OCI-LY7 (cell line): ENCODE results near the gene MCCD1. TPM values are rescaled to one million over a fixed set of nuclear protein-coding genes. Genes with fewer than 3 reads are reported as not detected.

Source experiments
- BruUV-seq: library from RNA; stranded (reverse); fragments of 400-500 nt; replicated peaks from 2 replicates; lab custom pipeline; 2021; lab: Mats Ljungman, UMichigan
- CTCF ChIA-PET: fragments of 300-600 bp; sonication (Branson Sonifier 250); formaldehyde crosslinking; loops from one replicate; lab custom pipeline; 2022; ENCODE audit warnings: antibody characterized with exemption; ENCODE audit not compliant: unreplicated experiment; lab: Charles Lee
- POLR2A ChIA-PET: fragments of 300-600 bp; sonication (Branson Sonifier 250); formaldehyde crosslinking; loops from one replicate; lab custom pipeline; 2022; ENCODE audit warnings: antibody characterized with exemption; lab: Charles Lee
- DNase-seq: peaks from one replicate; pipeline ENCODE4 v3.0.0-alpha.2; 2015; ENCODE audit warnings: low spot score
- H2AFZ ChIP-seq: fragments of 200-600 bp; sonication (generic), shearing (Covaris generic); 2 replicates; pipeline ENCODE4 v1.6.1; 2014; ENCODE audit warnings: mild to moderate bottlenecking, antibody characterized with exemption, low read length, moderate library complexity
- H3K27ac ChIP-seq: fragments of 200-600 bp; sonication (generic); 2 replicates; pipeline ENCODE4 v1.5.1; 2014; ENCODE audit warnings: mixed run types, low read depth, mild to moderate bottlenecking, moderate library complexity, low read length, inconsistent platforms; ENCODE audit not compliant: poor library complexity, severe bottlenecking
- H3K36me3 ChIP-seq: fragments of 200-600 bp; sonication (generic); 2 replicates; pipeline ENCODE4 v1.6.1; 2014; ENCODE audit warnings: mild to moderate bottlenecking, antibody characterized with exemption, low read length, moderate library complexity, mixed read lengths; ENCODE audit not compliant: insufficient read depth
- H3K4me1 ChIP-seq: fragments of 200-600 bp; sonication (generic); 2 replicates; pipeline ENCODE4 v1.5.1; 2014; ENCODE audit warnings: mild to moderate bottlenecking, low read length; ENCODE audit not compliant: insufficient read depth, poor library complexity, severe bottlenecking
- H3K4me2 ChIP-seq: fragments of 200-600 bp; sonication (generic); 2 replicates; pipeline ENCODE4 v1.6.1; 2014; ENCODE audit warnings: mild to moderate bottlenecking, low read length
- H3K4me3 ChIP-seq: fragments of 200-600 bp; sonication (generic); 2 replicates; pipeline ENCODE4 v1.5.1; 2014; ENCODE audit warnings: mild to moderate bottlenecking, low read depth, low read length; ENCODE audit not compliant: poor library complexity, severe bottlenecking
- H3K79me2 ChIP-seq: fragments of 200-600 bp; sonication (generic); 2 replicates; pipeline ENCODE4 v1.6.1; 2016; ENCODE audit warnings: low read depth, mild to moderate bottlenecking, low read length, moderate library complexity, mixed read lengths; ENCODE audit not compliant: insufficient read depth
- H3K9me2 ChIP-seq: fragments of 200-600 bp; sonication (generic); 2 replicates; pipeline ENCODE4 v1.6.1; 2016; ENCODE audit warnings: mild to moderate bottlenecking, low read length, mixed read lengths; ENCODE audit not compliant: insufficient read depth
- H3K9me3 ChIP-seq: fragments of 200-600 bp; sonication (generic); 2 replicates; pipeline ENCODE4 v1.6.1; 2014; ENCODE audit warnings: mild to moderate bottlenecking, mixed run types, low read length, mixed read lengths
- H4K20me1 ChIP-seq: fragments of 200-600 bp; sonication (generic); 2 replicates; pipeline ENCODE4 v1.6.1; 2014; ENCODE audit warnings: mild to moderate bottlenecking, antibody characterized with exemption, low read length, moderate library complexity, mixed read lengths; ENCODE audit not compliant: insufficient read depth
- CTCF ChIP-seq: fragments of 200-600 bp; sonication (generic); conservative IDR thresholded peaks from 2 replicates; pipeline ENCODE4 v1.5.1; 2014; ENCODE audit warnings: mild to moderate bottlenecking, antibody characterized with exemption, low read length, moderate library complexity, mixed read lengths
- EZH2phosphoT487 ChIP-seq: fragments of 200-600 bp; sonication (generic); IDR thresholded peaks from 2 replicates; pipeline ENCODE4 v1.6.1; 2018; ENCODE audit warnings: low read depth, borderline replicate concordance, mild to moderate bottlenecking, mixed run types, antibody characterized with exemption, low read length, moderate library complexity, mixed read lengths
- intact Hi-C: fragments of 100-400 bp; cut with micrococcal nuclease; formaldehyde crosslinking; loops from one replicate; pipeline ENCODE4 v1.10.0; 2022; ENCODE audit not compliant: unreplicated experiment
- total RNA-seq, 2 experiments: library from RNA; depleted of rRNA in 1 of 2; stranded (reverse); fragments of >200 nt in 1 of 2; shearing (Covaris generic) in 1 of 2; gene quantifications; 2 replicates each; pipeline ENCODE4 v1.2.3, GENCODE V29; 2014 to 2022

MCCD1 gene
- total RNA-seq, 2 experiments from 2014 or later: not detected

GRCh38 chr6:31510007-31510406 lies 18.8 kb upstream of the MCCD1 start:
- H3K36me3 ChIP-seq: peaks cover 68% of the 10 kb centered on the region
- no TSS peak for BruUV-seq

GRCh38 chr6:31513456-31514165 lies 15.2 kb upstream of the MCCD1 start:
- peaks cover 33% of the 10 kb centered on the region for H3K36me3 ChIP-seq
- CTCF ChIA-PET: no interaction called here
- no peak for DNase-seq
- H3K9me3 ChIP-seq: no peaks in the 10 kb centered on the region
- H3K4me3 ChIP-seq: no peak overlapping the region
- POLR2A ChIA-PET: interaction anchor here (0.7 kb wide), 1 partner anchor 225 kb away, joined by 3 read pairs; no protein-coding TSS in a partner anchor
- no peak overlapping the region for H3K27ac ChIP-seq
- no TSS peak for BruUV-seq
- H3K9me2 ChIP-seq: no peaks in the 10 kb centered on the region
- H4K20me1 ChIP-seq: no peaks in the 10 kb centered on the region
- H2AFZ ChIP-seq: no peak overlapping the region
- no peak for TF ChIP-seq CTCF
- TF ChIP-seq EZH2phosphoT487: no peak
- intact Hi-C loops: no loop called here
- no peaks in the 10 kb centered on the region for H3K79me2 ChIP-seq
- H3K4me2 ChIP-seq: no peak overlapping the region
- H3K4me1 ChIP-seq: no peaks in the 10 kb centered on the region

More at GRCh38 chr6:31510007-31510406, 18.8 kb upstream of the MCCD1 start:
- Histone ChIP-seq H3K79me2 (peaks cover 2% of the 10 kb centered on the region), H2AFZ (no peak overlapping the region), H3K4me3 (no peak overlapping the region), H4K20me1 (no peaks in the 10 kb centered on the region; the same call in 1 of the 2 replicates), H3K9me3 (no peaks in the 10 kb centered on the region), H3K9me2 (no peaks in the 10 kb centered on the region), H3K4me1 (no peaks in the 10 kb centered on the region), H3K4me2 (no peak overlapping the region), H3K27ac (no peak overlapping the region)
- ChIA-PET POLR2A (interaction anchor here (0.5 kb wide), 1 partner anchor 16 kb away, joined by 3 read pairs; no protein-coding TSS in a partner anchor), CTCF (no interaction called here)
- DNase-seq: no peak
- intact Hi-C loops: no loop called here
- TF ChIP-seq EZH2phosphoT487 (no peak), CTCF (no peak)

- intact Hi-C loops: no loop called here
- POLR2A ChIA-PET: no interaction called here
- Histone ChIP-seq H4K20me1 (no peaks in the 10 kb centered on the region), H3K79me2 (no peaks in the 10 kb centered on the region), H3K4me2 (no peak overlapping the region), H2AFZ (no peak overlapping the region), H3K4me1 (no peaks in the 10 kb centered on the region), H3K9me3 (no peaks in the 10 kb centered on the region), H3K27ac (no peak overlapping the region), H3K9me2 (no peaks in the 10 kb centered on the region), H3K36me3 (no peaks in the 10 kb centered on the region), H3K4me3 (no peak overlapping the region)
- BruUV-seq: no TSS peak
- CTCF ChIA-PET: no interaction called here
- TF ChIP-seq EZH2phosphoT487 (no peak), CTCF (no peak)
- DNase-seq: no peak
Observed at GRCh38 chr6:31521835-31522234, 6.9 kb upstream of the MCCD1 start.
